Measurements from ENCODE around the gene DNAJA2. TPM values are rescaled to one million over a fixed set of nuclear protein-coding genes. Genes with fewer than 3 reads are reported as not detected.

Gene DNAJA2
- total RNA-seq: 10 to 100 TPM; 60.4 to 75.3 (median 67.4) TPM
- 83.3 TPM for total RNA-seq (2013)
- total RNA-seq: 120 to 293 (median 153) reads per million in 29 experiments

GRCh38 chr16:46973207-46973995 is at the start of gene DNAJA2:
Gene DNAJA2 (minus strand): TSS chr16:46973674. CDS start chr16:46973572, 102 bp downstream.
- peak; percentile 92 to 96 (median 94) for ATAC-seq (replicated peaks in 1 of 4)
- H3K4me1 ChIP-seq (ENCODE audit: control insufficient read depth in 1 of 2, extremely low read depth in 1 of 2, insufficient read depth in 2 of 2, low read length in 2 of 2): peaks cover 14 to 29% of the 10 kb centered on the region in 2 experiments

GRCh38 chr16:47019568-47019967 is 46.1 kb upstream of the DNAJA2 start:
- no peak overlapping the region for H3K27ac ChIP-seq (ENCODE audit: low read length)
- 100% methylated on average over 1 of the region's 2 CpGs for WGBS (ENCODE audit: insufficient coverage)
- H3K4me3 ChIP-seq (ENCODE audit: control insufficient read depth in 1 of 2, extremely low read depth in 1 of 2, low read length in 1 of 2): no peak overlapping the region
- Mint-ChIP-seq H3K9me3 (no peaks in the 10 kb centered on the region), H3K4me3 (no peak overlapping the region), H3K36me3 (no peaks in the 10 kb centered on the region), H3K27ac (no peak overlapping the region), H3K4me1 (peaks cover 17 to 23% (median 18%) of the 10 kb centered on the region in 3 donors), H3K27me3 (no peaks in the 10 kb centered on the region)
- peaks cover 5 to 17% of the 10 kb centered on the region in 2 experiments for H3K4me1 ChIP-seq (ENCODE audit: control insufficient read depth in 1 of 2, extremely low read depth in 1 of 2, insufficient read depth in 2 of 2, low read length in 2 of 2)
- H3K9me3 ChIP-seq: no peaks in the 10 kb centered on the region
- POLR2A ChIA-PET: no interaction called here
- DNase-seq: no peak
- CTCF ChIA-PET: interaction anchor here in 1 of 2 donors (0.7 kb wide), 1 partner anchor 40 kb away, joined by 4 read pairs; no protein-coding TSS in a partner anchor
- no peak for ATAC-seq (replicated peaks in 1 of 4)
- H3K36me3 ChIP-seq (ENCODE audit: control insufficient read depth in 2 of 2, extremely low read depth in 1 of 2, insufficient read depth in 1 of 2, low read length in 1 of 2): no peaks in the 10 kb centered on the region
- no peaks in the 10 kb centered on the region for H3K27me3 ChIP-seq (replicated peaks in 1 of 2; ENCODE audit: control insufficient read depth in 2 of 2, extremely low read depth in 1 of 2, insufficient read depth in 2 of 2, low read length in 1 of 2)

More at GRCh38 chr16:46973207-46973995, at the start of gene DNAJA2:
- no peaks in the 10 kb centered on the region for H3K9me3 ChIP-seq
- H3K4me3 Mint-ChIP-seq: peak within 1 kb of the TSS; percentile 92 to 98 (median 95)
- ChIA-PET CTCF (interaction anchor here in 1 of 2 donors (0.6 to 1.1 kb wide), 5 partner anchors 10 to 1192 kb away, joined by 3 to 4 read pairs (median 3); no protein-coding TSS in a partner anchor), POLR2A (interaction anchor here (0.5 to 1.2 kb wide), 4 partner anchors 10 to 1636 kb away, joined by 3 to 6 read pairs (median 4); no protein-coding TSS in a partner anchor)
- H3K27ac Mint-ChIP-seq: peak within 1 kb of the TSS; percentile 99
- H3K27me3 Mint-ChIP-seq: no peaks in the 10 kb centered on the region
- H3K36me3 ChIP-seq (ENCODE audit: control insufficient read depth in 2 of 2, extremely low read depth in 1 of 2, insufficient read depth in 1 of 2, low read length in 1 of 2): peaks cover 5 to 23% of the 10 kb centered on the region in 2 donors
- H3K27ac ChIP-seq (ENCODE audit: low read length): peak within 1 kb of the TSS; percentile 92
- peaks cover 50 to 64% (median 62%) of the 10 kb centered on the region in 3 donors for H3K4me1 Mint-ChIP-seq
- under 1% methylated on average over 73 of the region's 86 CpGs for WGBS (ENCODE audit: insufficient coverage)
- peak; percentile 76 to 96 (median 89) for DNase-seq
- H3K9me3 Mint-ChIP-seq: no peaks in the 10 kb centered on the region
- H3K27me3 ChIP-seq (replicated peaks in 1 of 2; ENCODE audit: control insufficient read depth in 2 of 2, extremely low read depth in 1 of 2, insufficient read depth in 2 of 2, low read length in 1 of 2): no peaks in the 10 kb centered on the region
- H3K36me3 Mint-ChIP-seq: peaks cover 22% of the 10 kb centered on the region
- H3K4me3 ChIP-seq (ENCODE audit: control insufficient read depth in 1 of 2, extremely low read depth in 1 of 2, low read length in 1 of 2): peak within 1 kb of the TSS; percentile 62 to 75

- H3K36me3 Mint-ChIP-seq: no peaks in the 10 kb centered on the region
- no peak overlapping the region for H3K4me3 Mint-ChIP-seq
- no peaks in the 10 kb centered on the region for H3K27me3 ChIP-seq (replicated peaks in 1 of 2; ENCODE audit: control insufficient read depth in 2 of 2, extremely low read depth in 1 of 2, insufficient read depth in 2 of 2, low read length in 1 of 2)
- no peaks in the 10 kb centered on the region for H3K27me3 Mint-ChIP-seq
- ChIA-PET CTCF (interaction anchor here in 1 of 2 donors (0.6 kb wide), 1 partner anchor 32 kb away, joined by 5 read pairs; no protein-coding TSS in a partner anchor), POLR2A (no interaction called here)
- H3K9me3 Mint-ChIP-seq: no peaks in the 10 kb centered on the region
- DNase-seq: peak in 26 of 35 experiments; percentile 1 to 62 (median 13)
- 43% methylated on average over 8 of the region's 14 CpGs for WGBS (ENCODE audit: insufficient coverage)
- H3K36me3 ChIP-seq (ENCODE audit: control insufficient read depth in 2 of 2, extremely low read depth in 1 of 2, insufficient read depth in 1 of 2, low read length in 1 of 2): no peaks in the 10 kb centered on the region
- H3K4me1 ChIP-seq (ENCODE audit: control insufficient read depth in 1 of 2, extremely low read depth in 1 of 2, insufficient read depth in 2 of 2, low read length in 2 of 2): peaks cover 5 to 17% of the 10 kb centered on the region in 2 experiments
- H3K9me3 ChIP-seq: no peaks in the 10 kb centered on the region
- H3K4me3 ChIP-seq (ENCODE audit: control insufficient read depth in 1 of 2, extremely low read depth in 1 of 2, low read length in 1 of 2): no peak overlapping the region
- H3K4me1 Mint-ChIP-seq: peaks cover 17 to 23% (median 18%) of the 10 kb centered on the region in 3 donors
- peak; percentile 74 to 87 (median 84) for ATAC-seq (replicated peaks in 1 of 4)
- H3K27ac Mint-ChIP-seq: no peak overlapping the region
- H3K27ac ChIP-seq (ENCODE audit: low read length): no peak overlapping the region
Observed at GRCh38 chr16:47018223-47018891, 44.9 kb upstream of the DNAJA2 start.

- no peak overlapping the region for H3K27ac Mint-ChIP-seq
- 100% methylated on average over 2 of the region's 5 CpGs for WGBS (ENCODE audit: insufficient coverage)
- H3K9me3 Mint-ChIP-seq: no peaks in the 10 kb centered on the region
Observed at GRCh38 chr16:47017636-47018035, 44.2 kb upstream of the DNAJA2 start.

GRCh38 chr16:47016700-47017133 is 43.2 kb upstream of the DNAJA2 start:
- H3K36me3 Mint-ChIP-seq: no peaks in the 10 kb centered on the region
- Histone ChIP-seq H3K27ac (ENCODE audit: low read length) (no peak overlapping the region), H3K4me1 (ENCODE audit: control insufficient read depth in 1 of 2, extremely low read depth in 1 of 2, insufficient read depth in 2 of 2, low read length in 2 of 2) (peaks cover 5 to 17% of the 10 kb centered on the region in 2 experiments), H3K36me3 (ENCODE audit: control insufficient read depth in 2 of 2, extremely low read depth in 1 of 2, insufficient read depth in 1 of 2, low read length in 1 of 2) (no peaks in the 10 kb centered on the region), H3K27me3 (replicated peaks in 1 of 2; ENCODE audit: control insufficient read depth in 2 of 2, extremely low read depth in 1 of 2, insufficient read depth in 2 of 2, low read length in 1 of 2) (peaks cover 0 to 2% of the 10 kb centered on the region in 2 experiments), H3K4me3 (ENCODE audit: control insufficient read depth in 1 of 2, extremely low read depth in 1 of 2, low read length in 1 of 2) (no peak overlapping the region), H3K9me3 (no peaks in the 10 kb centered on the region)
- WGBS (ENCODE audit: insufficient coverage): 0% methylated on average over 5 of the region's 6 CpGs
- ATAC-seq (replicated peaks in 1 of 4): peak; percentile 43 to 70 (median 58)
- ChIA-PET POLR2A (no interaction called here), CTCF (no interaction called here)
- peaks cover 17 to 23% (median 18%) of the 10 kb centered on the region in 3 donors for H3K4me1 Mint-ChIP-seq
- H3K4me3 Mint-ChIP-seq: no peak overlapping the region
- peak in 4 of 35 experiments; percentile 1 to 49 (median 20) for DNase-seq
- no peaks in the 10 kb centered on the region for H3K27me3 Mint-ChIP-seq
- peak overlapping the region in 1 of 2 donors; percentile 0 for H3K27ac Mint-ChIP-seq
- H3K9me3 Mint-ChIP-seq: no peaks in the 10 kb centered on the region

More at GRCh38 chr16:47017636-47018035, 44.2 kb upstream of the DNAJA2 start:
- H3K27me3 Mint-ChIP-seq: no peaks in the 10 kb centered on the region
- no peak overlapping the region for H3K27ac ChIP-seq (ENCODE audit: low read length)
- ChIA-PET CTCF (no interaction called here), POLR2A (no interaction called here)
- H3K4me1 Mint-ChIP-seq: peaks cover 17 to 23% (median 18%) of the 10 kb centered on the region in 3 donors
- H3K9me3 ChIP-seq: no peaks in the 10 kb centered on the region
- ATAC-seq (replicated peaks in 1 of 4): no peak
- H3K4me3 ChIP-seq (ENCODE audit: control insufficient read depth in 1 of 2, extremely low read depth in 1 of 2, low read length in 1 of 2): no peak overlapping the region
- peaks cover 5 to 17% of the 10 kb centered on the region in 2 experiments for H3K4me1 ChIP-seq (ENCODE audit: control insufficient read depth in 1 of 2, extremely low read depth in 1 of 2, insufficient read depth in 2 of 2, low read length in 2 of 2)
- H3K27me3 ChIP-seq (replicated peaks in 1 of 2; ENCODE audit: control insufficient read depth in 2 of 2, extremely low read depth in 1 of 2, insufficient read depth in 2 of 2, low read length in 1 of 2): no peaks in the 10 kb centered on the region
- no peaks in the 10 kb centered on the region for H3K36me3 ChIP-seq (ENCODE audit: control insufficient read depth in 2 of 2, extremely low read depth in 1 of 2, insufficient read depth in 1 of 2, low read length in 1 of 2)
- no peak for DNase-seq
- H3K4me3 Mint-ChIP-seq: no peak overlapping the region
- no peaks in the 10 kb centered on the region for H3K36me3 Mint-ChIP-seq

GRCh38 chr16:47013910-47014309 is 40.4 kb upstream of the DNAJA2 start:
- Histone ChIP-seq H3K27me3 (replicated peaks in 1 of 2; ENCODE audit: control insufficient read depth in 2 of 2, extremely low read depth in 1 of 2, insufficient read depth in 2 of 2, low read length in 1 of 2) (peaks cover 0 to 2% of the 10 kb centered on the region in 2 experiments), H3K27ac (ENCODE audit: low read length) (no peak overlapping the region), H3K4me1 (ENCODE audit: control insufficient read depth in 1 of 2, extremely low read depth in 1 of 2, insufficient read depth in 2 of 2, low read length in 2 of 2) (peaks cover 5 to 17% of the 10 kb centered on the region in 2 experiments), H3K36me3 (ENCODE audit: control insufficient read depth in 2 of 2, extremely low read depth in 1 of 2, insufficient read depth in 1 of 2, low read length in 1 of 2) (no peaks in the 10 kb centered on the region), H3K4me3 (ENCODE audit: control insufficient read depth in 1 of 2, extremely low read depth in 1 of 2, low read length in 1 of 2) (no peak overlapping the region), H3K9me3 (no peaks in the 10 kb centered on the region)
- Mint-ChIP-seq H3K27me3 (no peaks in the 10 kb centered on the region), H3K9me3 (no peaks in the 10 kb centered on the region), H3K4me1 (peaks cover 17 to 23% (median 18%) of the 10 kb centered on the region in 3 donors), H3K4me3 (no peak overlapping the region), H3K27ac (no peak overlapping the region), H3K36me3 (no peaks in the 10 kb centered on the region)
- 94% methylated on average over 23 of the region's 25 CpGs for WGBS (ENCODE audit: insufficient coverage)
- ChIA-PET CTCF (no interaction called here), POLR2A (no interaction called here)
- ATAC-seq (replicated peaks in 1 of 4) (no peak), DNase-seq (no peak)
